Measurements from ENCODE around the gene HS6ST1. TPM values are rescaled to one million over a fixed set of nuclear protein-coding genes. Genes with fewer than 3 reads are reported as not detected.

The HS6ST1 gene
- total and polyA plus RNA-seq, 12 donors: 20.5 to 262 (median 97.1) TPM

GRCh38 chr2:128347171-128347558 lies 28.5 kb upstream of the HS6ST1 start:
- TF ChIP-seq POLR2A (IDR thresholded peaks at IDR 0.05): no peak
- no peak for TF ChIP-seq CTCF (IDR thresholded peaks at IDR 0.05)
- Histone ChIP-seq H3K4me1 (replicated peaks in 1 of 2) (peaks cover 5 to 23% of the 10 kb centered on the region in 2 donors), H3K4me3 (no peak overlapping the region), H3K27me3 (no peaks in the 10 kb centered on the region), H3K36me3 (replicated peaks in 1 of 2) (no peaks in the 10 kb centered on the region), H3K27ac (peak overlapping the region in 2 of 5 donors; percentile 64 to 82), H3K9me3 (replicated peaks in 1 of 3) (no peaks in the 10 kb centered on the region)
- WGBS, 4 donors: 90 to 98% (median 96%) methylated on average over 7 to 14 of the region's 14 CpGs
- intact Hi-C loops (cut with DNase I): no loop called here
- DNase-seq: peak in 1 of 7 donors; percentile 34

- Histone ChIP-seq H3K36me3 (replicated peaks in 1 of 2) (no peaks in the 10 kb centered on the region), H3K4me1 (replicated peaks in 1 of 2) (peaks cover 5 to 23% of the 10 kb centered on the region in 2 donors), H3K27ac (no peak overlapping the region), H3K9me3 (replicated peaks in 1 of 3) (no peaks in the 10 kb centered on the region), H3K27me3 (no peaks in the 10 kb centered on the region), H3K4me3 (no peak overlapping the region)
- TF ChIP-seq CTCF (IDR thresholded peaks at IDR 0.05): no peak
- TF ChIP-seq POLR2A (IDR thresholded peaks at IDR 0.05): no peak
- DNase-seq: peak in 1 of 7 donors; percentile 30
- WGBS, 4 donors: 91 to 94% (median 93%) methylated on average over 17 to 53 of the region's 53 CpGs
- intact Hi-C loops (cut with DNase I): no loop called here
These were observed 27.9 kb upstream of the HS6ST1 start for GRCh38 chr2:128346291-128347170.

GRCh38 chr2:128345436-128346165 lies 26.9 kb upstream of the HS6ST1 start:
- Histone ChIP-seq H3K9me3 (replicated peaks in 1 of 3) (no peaks in the 10 kb centered on the region), H3K27ac (no peak overlapping the region), H3K4me3 (no peak overlapping the region), H3K27me3 (no peaks in the 10 kb centered on the region), H3K36me3 (replicated peaks in 1 of 2) (no peaks in the 10 kb centered on the region), H3K4me1 (replicated peaks in 1 of 2) (peaks cover 5 to 17% of the 10 kb centered on the region in 2 donors)
- no peak for DNase-seq
- TF ChIP-seq POLR2A (IDR thresholded peaks at IDR 0.05) (no peak), CTCF (IDR thresholded peaks at IDR 0.05) (no peak)
- whole genome bisulfite sequencing, 4 donors: 91 to 96% (median 94%) methylated on average over 26 to 43 of the region's 43 CpGs
- intact Hi-C loops (cut with DNase I): no loop called here

DNA sequence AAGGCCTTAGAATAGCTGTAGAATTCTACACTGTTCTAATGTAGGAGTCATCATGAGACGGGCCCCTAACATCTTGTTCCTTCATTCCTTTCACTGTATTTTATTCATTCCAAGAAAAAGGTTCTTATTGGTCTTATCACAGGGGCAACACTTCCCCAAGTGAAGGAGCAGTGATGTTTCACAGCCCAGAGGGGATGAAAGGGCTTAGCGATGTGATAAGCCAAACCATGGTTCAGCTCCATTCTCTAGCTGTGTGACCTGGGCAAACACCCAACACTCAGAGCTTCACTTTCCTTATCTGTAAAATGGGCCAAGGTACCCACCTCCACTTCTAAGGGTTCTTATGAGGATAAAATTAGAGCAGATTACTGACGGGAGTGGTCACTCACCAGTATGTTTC lies 25.4 kb upstream of the HS6ST1 start:
- WGBS, 4 donors: 89 to 94% (median 92%) methylated on average over 3 of the region's 3 CpGs
- Histone ChIP-seq H3K27ac (no peak overlapping the region), H3K9me3 (replicated peaks in 1 of 3) (no peaks in the 10 kb centered on the region), H3K4me1 (replicated peaks in 1 of 2) (peaks cover 5 to 17% of the 10 kb centered on the region in 2 donors), H3K27me3 (no peaks in the 10 kb centered on the region), H3K36me3 (replicated peaks in 1 of 2) (no peaks in the 10 kb centered on the region), H3K4me3 (no peak overlapping the region)
- intact Hi-C loops (cut with DNase I): no loop called here
- no peak for TF ChIP-seq POLR2A (IDR thresholded peaks at IDR 0.05)
- no peak for TF ChIP-seq CTCF (IDR thresholded peaks at IDR 0.05)
- DNase-seq: no peak

Data from adrenal gland (tissue), 12 donors.